ENCODE results near the gene ATP10B. TPM values are rescaled to one million over a fixed set of nuclear protein-coding genes. Genes with fewer than 3 reads are reported as not detected.

The ATP10B gene
- polyA plus RNA-seq, 1 of the 3 experiments (the other 2 are of a cell fraction): not detected

DNA sequence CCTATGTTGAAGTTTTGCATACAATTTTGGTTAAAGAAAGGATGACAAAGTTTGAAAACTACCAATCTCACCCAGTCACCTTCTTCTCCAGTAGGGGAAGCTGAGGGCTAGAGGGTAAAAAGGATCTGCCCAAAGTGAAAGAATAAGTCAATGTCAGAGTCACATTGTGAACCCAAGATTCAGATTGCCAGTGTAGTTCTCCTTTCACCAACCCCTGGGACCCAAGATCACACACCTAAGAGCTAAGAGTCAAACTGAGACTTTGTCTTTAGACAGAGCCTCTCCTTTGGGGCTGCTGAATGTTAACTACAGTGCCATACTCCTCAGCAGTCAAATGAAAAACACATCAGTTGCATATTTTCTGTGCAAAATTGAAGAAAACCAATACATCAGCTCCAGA is 210.6 kb downstream of the ATP10B start (continued):
- TF ChIP-seq, protein P1, sequence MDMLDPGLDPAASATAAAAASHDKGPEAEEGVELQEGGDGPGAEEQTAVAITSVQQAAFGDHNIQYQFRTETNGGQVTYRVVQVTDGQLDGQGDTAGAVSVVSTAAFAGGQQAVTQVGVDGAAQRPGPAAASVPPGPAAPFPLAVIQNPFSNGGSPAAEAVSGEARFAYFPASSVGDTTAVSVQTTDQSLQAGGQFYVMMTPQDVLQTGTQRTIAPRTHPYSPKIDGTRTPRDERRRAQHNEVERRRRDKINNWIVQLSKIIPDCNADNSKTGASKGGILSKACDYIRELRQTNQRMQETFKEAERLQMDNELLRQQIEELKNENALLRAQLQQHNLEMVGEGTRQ (IDR thresholded peaks at IDR 0.05; ENCODE audit: borderline replicate concordance, low read depth, low read length): no peak
- no peak for TF ChIP-seq JUND (IDR thresholded peaks at IDR 0.05)

DNA sequence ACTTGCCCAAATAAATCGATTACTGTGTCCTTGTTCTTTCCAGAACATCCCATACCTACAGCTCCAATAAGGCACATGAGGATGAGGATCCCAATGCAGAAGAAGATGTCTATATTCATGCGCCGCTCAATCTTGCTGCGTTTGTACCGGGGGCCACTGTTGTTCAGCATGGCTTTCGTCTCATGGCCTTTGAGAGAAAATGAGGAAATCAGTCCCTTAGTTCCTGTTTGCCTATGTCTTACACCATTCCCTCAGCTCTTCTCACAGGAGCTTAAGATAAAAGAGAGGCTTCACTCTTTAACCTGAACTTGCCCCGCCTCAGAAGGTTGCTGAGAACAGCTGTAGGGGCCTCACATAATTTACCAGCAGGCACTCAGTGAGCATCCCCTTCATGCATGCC is 211.6 kb downstream of the ATP10B start:
- WGBS (ENCODE audit: low lambda C conversion rate): 22% methylated on average over 7 of the region's 7 CpGs
- ChIA-PET POLR2A (no interaction called here), CTCF (interaction anchor here (0.9 kb wide), 1 partner anchor 8 kb away, joined by 3 read pairs; no protein-coding TSS in a partner anchor)
- no peaks in the 10 kb centered on the region for H3K9me3 ChIP-seq
- TF ChIP-seq, protein P2, sequence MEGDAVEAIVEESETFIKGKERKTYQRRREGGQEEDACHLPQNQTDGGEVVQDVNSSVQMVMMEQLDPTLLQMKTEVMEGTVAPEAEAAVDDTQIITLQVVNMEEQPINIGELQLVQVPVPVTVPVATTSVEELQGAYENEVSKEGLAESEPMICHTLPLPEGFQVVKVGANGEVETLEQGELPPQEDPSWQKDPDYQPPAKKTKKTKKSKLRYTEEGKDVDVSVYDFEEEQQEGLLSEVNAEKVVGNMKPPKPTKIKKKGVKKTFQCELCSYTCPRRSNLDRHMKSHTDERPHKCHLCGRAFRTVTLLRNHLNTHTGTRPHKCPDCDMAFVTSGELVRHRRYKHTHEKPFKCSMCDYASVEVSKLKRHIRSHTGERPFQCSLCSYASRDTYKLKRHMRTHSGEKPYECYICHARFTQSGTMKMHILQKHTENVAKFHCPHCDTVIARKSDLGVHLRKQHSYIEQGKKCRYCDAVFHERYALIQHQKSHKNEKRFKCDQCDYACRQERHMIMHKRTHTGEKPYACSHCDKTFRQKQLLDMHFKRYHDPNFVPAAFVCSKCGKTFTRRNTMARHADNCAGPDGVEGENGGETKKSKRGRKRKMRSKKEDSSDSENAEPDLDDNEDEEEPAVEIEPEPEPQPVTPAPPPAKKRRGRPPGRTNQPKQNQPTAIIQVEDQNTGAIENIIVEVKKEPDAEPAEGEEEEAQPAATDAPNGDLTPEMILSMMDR (IDR thresholded peaks at IDR 0.05): no peak
- no peak for TF ChIP-seq YY1 (IDR thresholded peaks at IDR 0.05; ENCODE audit: low read depth)
- no peak for TF ChIP-seq NFIC (IDR thresholded peaks at IDR 0.05; ENCODE audit: borderline replicate concordance)
- TF ChIP-seq, protein P3, sequence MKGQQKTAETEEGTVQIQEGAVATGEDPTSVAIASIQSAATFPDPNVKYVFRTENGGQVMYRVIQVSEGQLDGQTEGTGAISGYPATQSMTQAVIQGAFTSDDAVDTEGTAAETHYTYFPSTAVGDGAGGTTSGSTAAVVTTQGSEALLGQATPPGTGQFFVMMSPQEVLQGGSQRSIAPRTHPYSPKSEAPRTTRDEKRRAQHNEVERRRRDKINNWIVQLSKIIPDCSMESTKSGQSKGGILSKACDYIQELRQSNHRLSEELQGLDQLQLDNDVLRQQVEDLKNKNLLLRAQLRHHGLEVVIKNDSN (IDR thresholded peaks at IDR 0.05; ENCODE audit: borderline replicate concordance, low read depth): no peak
- TF ChIP-seq GABPA (IDR thresholded peaks at IDR 0.05; ENCODE audit: low read depth): no peak
- no peak for TF ChIP-seq ELF1 (IDR thresholded peaks at IDR 0.05)
- no peak for TF ChIP-seq TCF12 (IDR thresholded peaks at IDR 0.05)
- H3K36me3 ChIP-seq (replicated peaks in 1 of 2; ENCODE audit: control insufficient read depth in 1 of 2, insufficient read depth in 2 of 2, low read length in 1 of 2): no peaks in the 10 kb centered on the region
- no peak for DNase-seq
- H3K27ac ChIP-seq (ENCODE audit: low read depth in 2 of 2, low read length in 1 of 2): no peak overlapping the region
- no peak overlapping the region for H3K4me2 ChIP-seq
- no peaks in the 10 kb centered on the region for H4K20me1 ChIP-seq (ENCODE audit: insufficient read depth)
- no peak overlapping the region for H2AFZ ChIP-seq (ENCODE audit: low read depth)
- H3K27me3 ChIP-seq (ENCODE audit: insufficient read depth): no peaks in the 10 kb centered on the region
- H3K4me3 ChIP-seq (ENCODE audit: low read depth in 2 of 2, low read length in 1 of 2): no peak overlapping the region
- no peaks in the 10 kb centered on the region for H3K79me2 ChIP-seq (ENCODE audit: insufficient read depth)
- no peaks in the 10 kb centered on the region for H3F3A ChIP-seq (replicated peaks; ENCODE audit: insufficient read depth)
- no peak overlapping the region for H3K9ac ChIP-seq
- no peaks in the 10 kb centered on the region for H3K9me2 ChIP-seq
- H3K4me1 ChIP-seq (ENCODE audit: control insufficient read depth in 1 of 2, insufficient read depth in 2 of 2, low read depth in 1 of 2, low read length in 1 of 2): no peaks in the 10 kb centered on the region

DNA sequence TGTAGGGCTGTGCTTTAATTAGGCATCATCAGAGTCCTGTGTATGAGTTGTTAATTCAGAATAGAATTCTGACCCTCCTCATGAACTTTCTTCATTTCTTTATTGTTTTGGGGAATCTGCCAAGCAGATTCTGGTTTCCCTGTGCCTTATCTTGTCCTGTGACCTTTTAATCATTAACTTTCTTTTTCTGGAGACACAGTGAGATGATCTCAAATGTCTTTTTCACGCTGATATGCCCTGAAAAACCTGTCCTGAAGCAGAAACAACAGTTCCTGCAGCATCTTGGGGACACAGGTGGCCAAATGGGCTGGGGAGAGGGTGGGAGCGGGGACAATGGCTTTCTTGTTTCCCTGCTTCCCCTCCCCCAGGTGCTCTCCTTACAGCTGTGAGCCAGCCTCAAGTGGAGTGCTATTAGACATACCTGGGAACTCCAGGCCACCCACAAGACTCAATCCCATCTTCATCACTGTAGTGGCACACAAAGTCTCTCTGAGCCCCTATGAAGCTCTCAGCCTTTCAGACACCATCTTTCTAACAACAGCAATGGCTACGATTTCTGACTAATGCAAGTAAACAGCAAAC is 213.8 kb downstream of the ATP10B start:
- Histone ChIP-seq H3F3A (replicated peaks; ENCODE audit: insufficient read depth) (no peaks in the 10 kb centered on the region), H3K27me3 (ENCODE audit: insufficient read depth) (no peaks in the 10 kb centered on the region), H4K20me1 (ENCODE audit: insufficient read depth) (no peaks in the 10 kb centered on the region), H3K4me3 (ENCODE audit: low read depth in 2 of 2, low read length in 1 of 2) (no peak overlapping the region), H3K9ac (no peak overlapping the region), H3K27ac (ENCODE audit: low read depth in 2 of 2, low read length in 1 of 2) (no peak overlapping the region), H2AFZ (ENCODE audit: low read depth) (no peak overlapping the region), H3K4me1 (ENCODE audit: control insufficient read depth in 1 of 2, insufficient read depth in 2 of 2, low read depth in 1 of 2, low read length in 1 of 2) (no peaks in the 10 kb centered on the region), H3K4me2 (no peak overlapping the region), H3K79me2 (ENCODE audit: insufficient read depth) (no peaks in the 10 kb centered on the region), H3K36me3 (replicated peaks in 1 of 2; ENCODE audit: control insufficient read depth in 1 of 2, insufficient read depth in 2 of 2, low read length in 1 of 2) (no peaks in the 10 kb centered on the region), H3K9me3 (no peaks in the 10 kb centered on the region), H3K9me2 (no peaks in the 10 kb centered on the region)
- 4% methylated on average over 3 of the region's 3 CpGs for WGBS (ENCODE audit: low lambda C conversion rate)
- CTCF ChIA-PET: no interaction called here
- TF ChIP-seq, protein P4, sequence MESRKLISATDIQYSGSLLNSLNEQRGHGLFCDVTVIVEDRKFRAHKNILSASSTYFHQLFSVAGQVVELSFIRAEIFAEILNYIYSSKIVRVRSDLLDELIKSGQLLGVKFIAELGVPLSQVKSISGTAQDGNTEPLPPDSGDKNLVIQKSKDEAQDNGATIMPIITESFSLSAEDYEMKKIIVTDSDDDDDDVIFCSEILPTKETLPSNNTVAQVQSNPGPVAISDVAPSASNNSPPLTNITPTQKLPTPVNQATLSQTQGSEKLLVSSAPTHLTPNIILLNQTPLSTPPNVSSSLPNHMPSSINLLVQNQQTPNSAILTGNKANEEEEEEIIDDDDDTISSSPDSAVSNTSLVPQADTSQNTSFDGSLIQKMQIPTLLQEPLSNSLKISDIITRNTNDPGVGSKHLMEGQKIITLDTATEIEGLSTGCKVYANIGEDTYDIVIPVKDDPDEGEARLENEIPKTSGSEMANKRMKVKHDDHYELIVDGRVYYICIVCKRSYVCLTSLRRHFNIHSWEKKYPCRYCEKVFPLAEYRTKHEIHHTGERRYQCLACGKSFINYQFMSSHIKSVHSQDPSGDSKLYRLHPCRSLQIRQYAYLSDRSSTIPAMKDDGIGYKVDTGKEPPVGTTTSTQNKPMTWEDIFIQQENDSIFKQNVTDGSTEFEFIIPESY (IDR thresholded peaks at IDR 0.05; ENCODE audit: borderline replicate concordance, low read depth): no peak
- TF ChIP-seq NRF1 (IDR thresholded peaks at IDR 0.05; ENCODE audit: low read depth, low read length) (no peak), TAF1 (IDR thresholded peaks at IDR 0.05; ENCODE audit: borderline replicate concordance, low read depth, low read length) (no peak), JUND (IDR thresholded peaks at IDR 0.05) (no peak), RAD21 (IDR thresholded peaks at IDR 0.05; ENCODE audit: low read length) (no peak), FOXJ3 (CRISPR knock-in tag; IDR thresholded peaks at IDR 0.05) (no peak), SIN3A (IDR thresholded peaks at IDR 0.05; ENCODE audit: borderline replicate concordance, low read depth, low read length) (no peak), TEAD4 (IDR thresholded peaks at IDR 0.05; ENCODE audit: borderline replicate concordance, insufficient read depth) (no peak), FOSL2 (IDR thresholded peaks at IDR 0.05; ENCODE audit: borderline replicate concordance, low read depth) (no peak), YY1 (IDR thresholded peaks at IDR 0.05; ENCODE audit: low read depth) (no peak)
- TF ChIP-seq, protein P2 (IDR thresholded peaks at IDR 0.05): no peak
- no peak for DNase-seq
- POLR2A ChIA-PET: no interaction called here

Measured in SK-N-SH (cell line).